Activated CD4-positive, alpha-beta T cell treated with anti-CD3 and anti-CD28 coated beads for 24 hours (primary cell): ENCODE measurements around the gene ERP44.
A peak's percentile ranks its signal among the peaks of the same experiment; 100 is the strongest.
"Not testable (repeated sequence)": the region's sequence is repeated elsewhere in the genome, so short reads cannot be mapped to it uniquely, and the experiment has no call there.

Experiments used
- DNase-seq, 2 donors: peaks; one replicate each; pipeline ENCODE4 v3.0.0-alpha.2; 2020; ENCODE audit warnings: low read depth in 2 of 2

Gene ERP44

GRCh38 chr9:100067990-100068389 is 30.8 kb downstream of the ERP44 start:
- not testable (repeated sequence) for DNase-seq

GRCh38 chr9:100066539-100066938 is 32.3 kb downstream of the ERP44 start:
- no peak for DNase-seq

GRCh38 chr9:100064872-100065581 is 33.8 kb downstream of the ERP44 start:
- no peak for DNase-seq

GRCh38 chr9:100063185-100063584 is 35.6 kb downstream of the ERP44 start:
- DNase-seq: no peak

GRCh38 chr9:100062683-100063082 is 36.1 kb downstream of the ERP44 start:
- not testable (repeated sequence) for DNase-seq

GRCh38 chr9:100058699-100059579 is 39.9 kb downstream of the ERP44 start:
- no peak for DNase-seq

- no peak for DNase-seq
Measured at GRCh38 chr9:100057624-100058023, 41.2 kb downstream of the ERP44 start.

GRCh38 chr9:100056561-100056960 is 42.2 kb downstream of the ERP44 start:
- DNase-seq: no peak

GRCh38 chr9:100052375-100052774 is 46.4 kb downstream of the ERP44 start:
- no peak for DNase-seq

- no peak for DNase-seq
Measured at GRCh38 chr9:100049551-100049950, 49.2 kb downstream of the ERP44 start.

GRCh38 chr9:100038472-100038871 is 60.3 kb downstream of the ERP44 start:
- no peak for DNase-seq

- no peak for DNase-seq
Measured at GRCh38 chr9:100033877-100034551, 64.8 kb downstream of the ERP44 start.

GRCh38 chr9:100030548-100030947 is 68.3 kb downstream of the ERP44 start:
- DNase-seq: no peak

GRCh38 chr9:100029251-100029650 is 69.5 kb downstream of the ERP44 start:
- DNase-seq: no peak

- peak; percentile 45 to 55 for DNase-seq
Measured at GRCh38 chr9:100028201-100028784, 70.5 kb downstream of the ERP44 start.

- no peak for DNase-seq
Measured at GRCh38 chr9:100027543-100027942, 71.3 kb downstream of the ERP44 start.

- DNase-seq: no peak
Measured at GRCh38 chr9:100021931-100022330, 76.9 kb downstream of the ERP44 start.

GRCh38 chr9:100020121-100020795 is 78.5 kb downstream of the ERP44 start:
- DNase-seq: no peak

GRCh38 chr9:100019541-100019940 is 79.3 kb downstream of the ERP44 start:
- DNase-seq: no peak

- no peak for DNase-seq
Measured at GRCh38 chr9:100014846-100015245, 84.0 kb downstream of the ERP44 start.

- DNase-seq: no peak
Measured at GRCh38 chr9:100013573-100013972, 85.2 kb downstream of the ERP44 start.
